ENCODE measurements around the gene PTCD2. TPM values are rescaled to one million over a fixed set of nuclear protein-coding genes. Genes with fewer than 3 reads are reported as not detected.
A peak's percentile ranks its signal among the peaks of the same experiment; 100 is the strongest.

PTCD2 gene
- total and polyA plus RNA-seq, 2 donors (not counting 3 experiments of a cell fraction or from before 2014, with no cell fraction given), result 4.3 to 6.7 TPM

- no peaks in the 10 kb centered on the region for H3K9me3 ChIP-seq (replicated peaks; ENCODE audit: control insufficient read depth, insufficient read depth, low read length)
- H3K27me3 ChIP-seq (ENCODE audit: control insufficient read depth in 2 of 2, insufficient read depth in 2 of 2, low read length in 2 of 2), result no peaks in the 10 kb centered on the region
- peaks cover 15% of the 10 kb centered on the region for H3K4me1 ChIP-seq (ENCODE audit: control insufficient read depth, extremely low read depth, insufficient read depth, low read length)
- H3K4me3 ChIP-seq (replicated peaks in 1 of 3; ENCODE audit: insufficient read depth in 1 of 3, low read depth in 1 of 3, low read length in 3 of 3), result no peak overlapping the region
- H3K27ac ChIP-seq (ENCODE audit: insufficient read depth, low read depth, low read length), result no peak overlapping the region
- no peak overlapping the region for H2AFZ ChIP-seq (ENCODE audit: low read depth, low read length)
- FAIRE-seq (no peak), DNase-seq (ENCODE audit: low read depth, low spot score) (no peak)
- no peak for TF ChIP-seq EZH2 (IDR thresholded peaks at IDR 0.05; ENCODE audit: borderline replicate concordance, low read depth, low read length, severe bottlenecking)
- no peak for TF ChIP-seq GATA2 (IDR thresholded peaks at IDR 0.05; ENCODE audit: insufficient read depth, insufficient read length, low read depth, low read length)
- TF ChIP-seq, protein P1, sequence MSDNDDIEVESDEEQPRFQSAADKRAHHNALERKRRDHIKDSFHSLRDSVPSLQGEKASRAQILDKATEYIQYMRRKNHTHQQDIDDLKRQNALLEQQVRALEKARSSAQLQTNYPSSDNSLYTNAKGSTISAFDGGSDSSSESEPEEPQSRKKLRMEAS (IDR thresholded peaks at IDR 0.05; ENCODE audit: insufficient read depth, insufficient read length), result no peak
- no peak for TF ChIP-seq POLR2AphosphoS5 (IDR thresholded peaks at IDR 0.05; ENCODE audit: insufficient read depth, low read depth, low read length)
- no peak for TF ChIP-seq POLR2A (IDR thresholded peaks at IDR 0.05; ENCODE audit: low read depth, low read length)
- TF ChIP-seq MYC (IDR thresholded peaks at IDR 0.05; ENCODE audit: low read depth, low read length), result no peak
- TF ChIP-seq JUN (IDR thresholded peaks at IDR 0.05; ENCODE audit: borderline replicate concordance, insufficient read depth, insufficient read length, low read depth), result no peak
- TF ChIP-seq CTCF (IDR thresholded peaks at IDR 0.05; ENCODE audit: extremely low read depth in 1 of 2, insufficient read depth in 1 of 2, low read depth in 1 of 2, low read length in 2 of 2), result no peak
- no peak for TF ChIP-seq FOS (IDR thresholded peaks at IDR 0.05; ENCODE audit: borderline replicate concordance, insufficient read depth, low read length)
- POLR2A ChIA-PET, result interaction anchor here (0.7 to 1.6 kb wide), 2 partner anchors 99 to 440 kb away, joined by 3 read pairs; no protein-coding TSS in a partner anchor
- H3K9ac ChIP-seq (replicated peaks; ENCODE audit: extremely low read depth, insufficient read depth, low read length), result no peak overlapping the region
- H3K9me1 ChIP-seq (replicated peaks; ENCODE audit: control insufficient read depth, extremely low read depth, insufficient read depth, low read length), result no peaks in the 10 kb centered on the region
- no TSS peak for BruUV-seq (replicated peaks)
- no peaks in the 10 kb centered on the region for H3K79me2 ChIP-seq (ENCODE audit: control insufficient read depth, insufficient read depth, low read length)
- intact Hi-C loops (cut with micrococcal nuclease) (loop anchor here (2.0 kb wide), 1 partner anchor 75 kb away; no protein-coding TSS in a partner anchor), dilution Hi-C loops (cut with MboI; ENCODE audit: extremely low pct_ligation_motif_present, low sequenced_read_pairs) (no loop called here)
- no peaks in the 10 kb centered on the region for H4K20me1 ChIP-seq (replicated peaks; ENCODE audit: control insufficient read depth, extremely low read depth, insufficient read depth, low read length)
- peak overlapping the region; percentile 37 for H3K4me2 ChIP-seq (ENCODE audit: insufficient read depth, low read length)
- CTCF ChIA-PET, result interaction anchor here (0.8 to 2.7 kb wide), 13 partner anchors 9 to 179 kb away, joined by 3 to 29 read pairs (median 4); no protein-coding TSS in a partner anchor
- H3K36me3 ChIP-seq (ENCODE audit: control insufficient read depth in 2 of 2, extremely low read depth in 1 of 2, insufficient read depth in 2 of 2, low read length in 2 of 2), result no peaks in the 10 kb centered on the region
Measured at GRCh38 chr5:72377910-72378638, 57.9 kb downstream of the PTCD2 start.
